ENCODE data around the gene SI. TPM values are rescaled to one million over a fixed set of nuclear protein-coding genes. Genes with fewer than 3 reads are reported as not detected.

SI gene
- polyA plus RNA-seq, 6 donors from 2014 or later, result not detected

DNA sequence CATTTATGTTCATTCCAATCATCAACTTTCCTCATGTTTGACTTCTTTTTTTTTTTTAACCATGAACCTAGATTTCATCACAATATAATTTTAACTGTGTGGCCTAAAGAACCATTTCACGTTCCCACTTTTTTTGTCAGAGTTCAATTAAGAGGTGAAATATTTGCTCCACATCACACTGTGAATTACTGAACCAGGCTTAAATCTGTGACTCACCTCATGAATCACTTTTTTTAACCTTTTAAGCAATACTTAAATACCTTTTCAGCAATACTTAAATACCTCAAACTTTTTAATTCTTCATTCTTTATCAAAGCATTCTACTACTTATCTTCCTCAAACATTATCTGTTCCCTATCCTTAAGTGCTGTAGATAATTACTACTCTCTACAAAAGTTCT is 137.6 kb downstream of the SI start:
- Mint-ChIP-seq H3K4me1 (no peaks in the 10 kb centered on the region), H3K27ac (no peak overlapping the region), H3K4me3 (no peak overlapping the region), H3K36me3 (no peaks in the 10 kb centered on the region), H3K9me3 (peaks cover 0 to 12% (median 2%) of the 10 kb centered on the region in 7 donors), H3K27me3 (no peaks in the 10 kb centered on the region)
- DNase-seq (no peak), ATAC-seq (ENCODE audit: low read depth in 2 of 2) (no peak)

GRCh38 chr3:164929642-164930041 is 148.7 kb downstream of the SI start:
- Mint-ChIP-seq H3K4me1 (no peaks in the 10 kb centered on the region), H3K36me3 (no peaks in the 10 kb centered on the region), H3K27me3 (no peaks in the 10 kb centered on the region), H3K9me3 (peaks cover 0 to 6% (median 3%) of the 10 kb centered on the region in 7 donors), H3K27ac (no peak overlapping the region), H3K4me3 (no peak overlapping the region)
- DNase-seq, result no peak
- ATAC-seq (ENCODE audit: low read depth in 2 of 2), result no peak

Other genes with a start within 250 kb of the SI start
- not detected for gene SLITRK3, start 117.9 kb upstream of the SI start, polyA plus RNA-seq (ENCODE audit: low read depth in 6 of 6)